Effector memory CD4-positive, alpha-beta T cell (primary cell): Measurements from ENCODE around the gene KCNIP4.

ENCODE experiments used
- DNase-seq, 3 donors: peaks; one replicate each; pipeline ENCODE4 v3.0.0-alpha.2; 2020
- H3K27ac ChIP-seq: 2 replicates; pipeline ENCODE4 v1.7.0; 2013; ENCODE audit warnings: mild to moderate bottlenecking, low read length, moderate library complexity; ENCODE audit not compliant: insufficient read depth, poor library complexity, severe bottlenecking
- H3K27me3 ChIP-seq: replicated peaks from 2 replicates; pipeline ENCODE4 v1.7.0; 2013; ENCODE audit warnings: mild to moderate bottlenecking, low read length; ENCODE audit not compliant: insufficient read depth, control insufficient read depth, poor library complexity, severe bottlenecking
- H3K36me3 ChIP-seq: 2 replicates; pipeline ENCODE4 v1.7.0; 2013; ENCODE audit warnings: mild to moderate bottlenecking, low read length, moderate library complexity; ENCODE audit not compliant: control insufficient read depth, insufficient read depth
- H3K4me1 ChIP-seq: 2 replicates; pipeline ENCODE4 v1.7.0; 2013; ENCODE audit warnings: low read length, mild to moderate bottlenecking; ENCODE audit not compliant: control insufficient read depth, insufficient read depth, poor library complexity, severe bottlenecking
- H3K4me3 ChIP-seq: 2 replicates; pipeline ENCODE4 v1.7.0; 2013; ENCODE audit warnings: low read length, low read depth, mild to moderate bottlenecking; ENCODE audit not compliant: insufficient read depth, poor library complexity, severe bottlenecking
- H3K9me3 ChIP-seq: 2 replicates; pipeline ENCODE4 v1.7.0; 2013; ENCODE audit warnings: mild to moderate bottlenecking, low read length, moderate library complexity; ENCODE audit not compliant: control insufficient read depth

The KCNIP4 gene

GRCh38 chr4:20916106-20916505 lies 1032.5 kb downstream of the KCNIP4 start:
- H3K4me3 ChIP-seq = no peak overlapping the region
- DNase-seq = peak in 1 of 3 donors; percentile 24
- H3K36me3 ChIP-seq = no peaks in the 10 kb centered on the region
- no peak overlapping the region for H3K27ac ChIP-seq
- no peaks in the 10 kb centered on the region for H3K4me1 ChIP-seq
- no peaks in the 10 kb centered on the region for H3K27me3 ChIP-seq
- H3K9me3 ChIP-seq = no peaks in the 10 kb centered on the region

DNA sequence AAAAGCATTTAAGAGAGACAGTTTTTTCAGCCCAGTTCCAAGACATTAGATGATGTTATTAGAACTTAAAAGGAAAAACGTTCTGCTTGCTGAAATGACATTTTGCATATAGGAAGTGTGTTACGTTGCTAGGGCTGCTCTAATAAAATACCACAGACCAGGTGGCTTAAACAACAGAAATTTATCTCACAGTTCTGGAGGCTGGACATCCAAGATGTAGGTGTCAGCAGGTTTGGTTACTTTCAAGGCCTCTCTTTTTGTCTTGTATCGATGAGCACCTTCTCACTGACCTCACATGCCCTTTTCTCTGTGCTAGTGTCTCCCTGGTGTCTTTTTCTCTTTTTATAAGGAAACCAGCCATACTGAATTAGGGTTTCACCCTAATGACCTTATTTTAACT lies 1043.6 kb downstream of the KCNIP4 start:
- H3K27me3 ChIP-seq = no peaks in the 10 kb centered on the region
- no peak overlapping the region for H3K27ac ChIP-seq
- H3K9me3 ChIP-seq = no peaks in the 10 kb centered on the region
- DNase-seq = no peak
- H3K4me1 ChIP-seq = no peaks in the 10 kb centered on the region
- H3K4me3 ChIP-seq = no peak overlapping the region
- H3K36me3 ChIP-seq = no peaks in the 10 kb centered on the region

GRCh38 chr4:20901851-20902250 lies 1046.7 kb downstream of the KCNIP4 start:
- Histone ChIP-seq H3K36me3 (no peaks in the 10 kb centered on the region), H3K27ac (no peak overlapping the region), H3K4me3 (no peak overlapping the region), H3K4me1 (no peaks in the 10 kb centered on the region), H3K27me3 (no peaks in the 10 kb centered on the region), H3K9me3 (no peaks in the 10 kb centered on the region)
- DNase-seq = no peak

- Histone ChIP-seq H3K27me3 (no peaks in the 10 kb centered on the region), H3K4me1 (no peaks in the 10 kb centered on the region), H3K36me3 (no peaks in the 10 kb centered on the region), H3K27ac (no peak overlapping the region), H3K4me3 (no peak overlapping the region), H3K9me3 (no peaks in the 10 kb centered on the region)
- DNase-seq = no peak
Measured at GRCh38 chr4:20899591-20899990, 1049.0 kb downstream of the KCNIP4 start.

GRCh38 chr4:20895988-20896387 lies 1052.6 kb downstream of the KCNIP4 start:
- no peaks in the 10 kb centered on the region for H3K9me3 ChIP-seq
- no peaks in the 10 kb centered on the region for H3K4me1 ChIP-seq
- no peak for DNase-seq
- no peaks in the 10 kb centered on the region for H3K27me3 ChIP-seq
- H3K4me3 ChIP-seq = no peak overlapping the region
- H3K36me3 ChIP-seq = no peaks in the 10 kb centered on the region
- H3K27ac ChIP-seq = no peak overlapping the region

DNA sequence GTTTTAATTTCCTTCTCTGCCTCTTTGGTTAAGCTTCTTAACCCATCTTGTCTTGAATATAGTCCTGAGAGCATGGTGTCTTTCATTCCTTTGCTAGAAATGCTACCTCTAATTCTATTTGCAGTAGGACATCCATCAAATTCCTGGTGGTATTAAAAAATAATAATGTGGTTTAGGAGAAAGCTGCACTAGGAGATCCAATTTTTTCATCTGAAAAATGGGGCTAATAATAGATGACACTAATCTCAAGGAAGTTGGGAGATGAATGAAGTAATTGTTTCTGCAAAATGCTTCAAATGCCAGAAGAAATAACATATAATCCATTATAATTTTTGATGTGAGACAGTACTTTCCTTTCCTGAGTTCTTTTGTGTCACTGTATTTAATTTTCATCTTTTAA lies 1053.4 kb downstream of the KCNIP4 start:
- no peaks in the 10 kb centered on the region for H3K4me1 ChIP-seq
- H3K27ac ChIP-seq = no peak overlapping the region
- H3K9me3 ChIP-seq = no peaks in the 10 kb centered on the region
- no peak for DNase-seq
- H3K4me3 ChIP-seq = no peak overlapping the region
- H3K27me3 ChIP-seq = no peaks in the 10 kb centered on the region
- H3K36me3 ChIP-seq = no peaks in the 10 kb centered on the region

DNA sequence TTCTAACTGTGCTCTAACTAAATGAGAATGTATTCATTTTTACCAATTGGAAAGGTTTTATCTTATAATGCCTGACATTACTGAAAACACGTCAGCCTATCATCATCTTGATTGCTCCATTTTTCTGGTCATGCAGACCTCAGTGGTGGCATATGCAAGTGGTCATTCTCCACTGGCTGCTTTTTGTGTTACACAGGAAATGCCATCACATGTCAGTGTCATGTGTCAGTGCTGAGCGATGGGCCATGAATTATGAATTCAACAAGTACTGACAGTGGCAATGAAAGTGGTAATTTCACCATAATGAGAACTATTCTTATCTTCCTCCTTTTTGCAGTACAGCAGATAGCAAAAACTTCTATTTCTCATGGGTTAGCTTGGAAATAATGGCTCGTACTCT lies 1057.8 kb downstream of the KCNIP4 start:
- no peak overlapping the region for H3K27ac ChIP-seq
- H3K4me3 ChIP-seq = no peak overlapping the region
- no peaks in the 10 kb centered on the region for H3K9me3 ChIP-seq
- H3K4me1 ChIP-seq = no peaks in the 10 kb centered on the region
- no peaks in the 10 kb centered on the region for H3K27me3 ChIP-seq
- H3K36me3 ChIP-seq = no peaks in the 10 kb centered on the region
- no peak for DNase-seq

DNA sequence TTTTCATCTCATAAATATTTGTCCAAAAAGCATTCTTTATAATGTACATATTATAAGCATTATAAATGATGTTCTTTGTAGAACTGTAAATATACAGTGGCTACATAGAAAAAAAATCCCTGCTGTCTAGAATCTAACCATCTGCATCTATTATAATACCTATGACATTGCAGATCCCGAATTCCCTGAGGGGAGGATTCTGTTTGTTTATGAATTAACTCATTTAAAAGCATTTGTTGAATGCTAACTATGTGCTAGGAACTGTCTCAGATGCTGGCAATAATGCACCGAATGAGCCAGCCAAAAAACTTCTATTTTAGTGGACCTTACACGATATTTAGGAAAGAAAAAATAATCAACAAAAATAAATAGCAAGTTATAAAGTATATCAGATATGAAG lies 1058.7 kb downstream of the KCNIP4 start:
- Histone ChIP-seq H3K27ac (no peak overlapping the region), H3K36me3 (no peaks in the 10 kb centered on the region), H3K4me3 (no peak overlapping the region), H3K4me1 (no peaks in the 10 kb centered on the region), H3K9me3 (no peaks in the 10 kb centered on the region), H3K27me3 (no peaks in the 10 kb centered on the region)
- DNase-seq = no peak

GRCh38 chr4:20883677-20884076 lies 1064.9 kb downstream of the KCNIP4 start:
- H3K27me3 ChIP-seq = no peaks in the 10 kb centered on the region
- H3K9me3 ChIP-seq = no peaks in the 10 kb centered on the region
- no peak overlapping the region for H3K4me3 ChIP-seq
- H3K27ac ChIP-seq = no peak overlapping the region
- no peaks in the 10 kb centered on the region for H3K4me1 ChIP-seq
- no peak for DNase-seq
- H3K36me3 ChIP-seq = no peaks in the 10 kb centered on the region

DNA sequence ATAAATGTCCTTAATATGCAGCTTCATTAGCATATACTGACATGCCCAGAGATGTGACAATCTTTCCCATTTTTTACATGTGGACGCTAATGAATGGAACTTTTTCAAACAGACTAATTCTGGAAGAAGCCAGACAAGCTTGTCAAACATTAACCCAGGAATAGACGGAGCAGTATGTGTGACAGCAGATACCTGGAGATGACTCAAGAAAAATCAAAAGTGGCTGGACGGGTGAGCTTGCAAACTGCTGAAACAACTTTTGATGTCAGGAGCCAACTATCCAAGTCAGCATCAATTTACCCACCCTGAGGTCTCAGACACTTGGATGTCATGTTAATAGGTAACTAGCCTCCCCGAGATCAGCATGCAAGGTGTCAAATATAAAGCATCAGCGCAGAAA lies 1065.3 kb downstream of the KCNIP4 start:
- Histone ChIP-seq H3K36me3 (no peaks in the 10 kb centered on the region), H3K27me3 (no peaks in the 10 kb centered on the region), H3K9me3 (no peaks in the 10 kb centered on the region), H3K27ac (no peak overlapping the region), H3K4me1 (no peaks in the 10 kb centered on the region), H3K4me3 (no peak overlapping the region)
- DNase-seq = no peak

- DNase-seq = no peak
- Histone ChIP-seq H3K4me3 (no peak overlapping the region), H3K9me3 (no peaks in the 10 kb centered on the region), H3K4me1 (no peaks in the 10 kb centered on the region), H3K27ac (no peak overlapping the region), H3K36me3 (no peaks in the 10 kb centered on the region), H3K27me3 (no peaks in the 10 kb centered on the region)
Measured at GRCh38 chr4:20882500-20882899, 1066.1 kb downstream of the KCNIP4 start.
